Left renal cortex interstitium (tissue), 4 donors: ENCODE measurements around the gene SLX4. TPM values are rescaled to one million over a fixed set of nuclear protein-coding genes. Genes with fewer than 3 reads are reported as not detected.
A peak's percentile ranks its signal among the peaks of the same experiment; 100 is the strongest.
"Not testable (repeated sequence)": the region's sequence is repeated elsewhere in the genome, so short reads cannot be mapped to it uniquely, and the experiment has no call there.

Experiments used
- DNase-seq, 4 donors: peaks; one replicate each; pipeline ENCODE4 v3.0.0-alpha.2; 2013; ENCODE audit warnings: low read depth in 4 of 4, low spot score in 2 of 4, missing footprints in 1 of 4
- polyA plus RNA-seq, 4 donors: library from polyadenylated mRNA; unstranded; fragments of 120-200 nt; gene quantifications; one replicate each; pipeline ENCODE4 v1.2.1, GENCODE V29; 2013; ENCODE audit not compliant: insufficient read length in 4 of 4

SLX4 gene, protein sequence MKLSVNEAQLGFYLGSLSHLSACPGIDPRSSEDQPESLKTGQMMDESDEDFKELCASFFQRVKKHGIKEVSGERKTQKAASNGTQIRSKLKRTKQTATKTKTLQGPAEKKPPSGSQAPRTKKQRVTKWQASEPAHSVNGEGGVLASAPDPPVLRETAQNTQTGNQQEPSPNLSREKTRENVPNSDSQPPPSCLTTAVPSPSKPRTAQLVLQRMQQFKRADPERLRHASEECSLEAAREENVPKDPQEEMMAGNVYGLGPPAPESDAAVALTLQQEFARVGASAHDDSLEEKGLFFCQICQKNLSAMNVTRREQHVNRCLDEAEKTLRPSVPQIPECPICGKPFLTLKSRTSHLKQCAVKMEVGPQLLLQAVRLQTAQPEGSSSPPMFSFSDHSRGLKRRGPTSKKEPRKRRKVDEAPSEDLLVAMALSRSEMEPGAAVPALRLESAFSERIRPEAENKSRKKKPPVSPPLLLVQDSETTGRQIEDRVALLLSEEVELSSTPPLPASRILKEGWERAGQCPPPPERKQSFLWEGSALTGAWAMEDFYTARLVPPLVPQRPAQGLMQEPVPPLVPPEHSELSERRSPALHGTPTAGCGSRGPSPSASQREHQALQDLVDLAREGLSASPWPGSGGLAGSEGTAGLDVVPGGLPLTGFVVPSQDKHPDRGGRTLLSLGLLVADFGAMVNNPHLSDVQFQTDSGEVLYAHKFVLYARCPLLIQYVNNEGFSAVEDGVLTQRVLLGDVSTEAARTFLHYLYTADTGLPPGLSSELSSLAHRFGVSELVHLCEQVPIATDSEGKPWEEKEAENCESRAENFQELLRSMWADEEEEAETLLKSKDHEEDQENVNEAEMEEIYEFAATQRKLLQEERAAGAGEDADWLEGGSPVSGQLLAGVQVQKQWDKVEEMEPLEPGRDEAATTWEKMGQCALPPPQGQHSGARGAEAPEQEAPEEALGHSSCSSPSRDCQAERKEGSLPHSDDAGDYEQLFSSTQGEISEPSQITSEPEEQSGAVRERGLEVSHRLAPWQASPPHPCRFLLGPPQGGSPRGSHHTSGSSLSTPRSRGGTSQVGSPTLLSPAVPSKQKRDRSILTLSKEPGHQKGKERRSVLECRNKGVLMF (N-terminal part only)
- 1 to 10 TPM; 3.7 to 8.6 (median 6.3) TPM for polyA plus RNA-seq

DNA sequence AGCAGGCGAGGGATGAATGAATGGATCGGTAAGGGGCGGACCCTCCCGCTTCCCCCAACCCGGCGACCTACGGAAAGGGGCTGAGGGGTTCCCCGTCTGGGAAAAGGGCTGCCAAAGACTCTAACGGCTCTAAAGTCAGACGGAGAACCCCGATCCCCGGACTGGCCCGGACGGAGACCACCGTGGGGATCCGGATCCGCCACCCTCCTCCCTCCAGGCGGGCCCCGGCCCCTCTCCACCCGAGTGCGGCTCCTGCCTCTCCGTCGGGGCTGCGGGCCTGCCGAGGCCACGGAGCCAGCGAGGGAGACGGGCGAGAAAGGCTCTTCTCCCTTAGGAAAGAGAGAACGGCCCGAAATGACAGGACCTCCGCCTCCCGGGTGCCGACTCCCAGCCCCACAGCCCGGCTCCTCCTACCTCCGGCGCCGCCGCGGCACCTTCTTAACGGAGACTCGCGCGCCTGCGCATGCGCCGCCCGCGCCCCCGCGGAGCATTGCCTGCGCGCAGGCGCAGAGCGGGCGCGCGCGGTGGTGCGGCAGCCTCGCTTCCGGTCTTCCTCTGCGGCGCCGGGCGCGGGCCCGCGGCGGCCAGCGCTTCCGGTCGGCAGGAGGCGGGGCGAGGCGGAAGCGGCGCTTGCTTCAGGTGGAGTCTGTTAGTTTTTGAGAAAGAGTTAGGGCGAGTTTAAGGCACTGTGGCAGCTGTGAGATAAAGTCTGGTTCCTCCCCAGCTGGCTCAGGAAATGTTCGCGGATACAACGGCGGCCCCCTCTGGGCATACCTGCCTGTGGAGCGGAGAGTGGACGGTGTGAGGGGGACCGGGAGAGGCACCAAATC lies at the start of gene SLX4:
SLX4 (minus strand) TSS at position 461 of the 830 bp plus-strand sequence. CDS start 2,642 bp downstream, outside the sequence.
- DNase-seq = peak; percentile 73 to 91 (median 86)

DNA sequence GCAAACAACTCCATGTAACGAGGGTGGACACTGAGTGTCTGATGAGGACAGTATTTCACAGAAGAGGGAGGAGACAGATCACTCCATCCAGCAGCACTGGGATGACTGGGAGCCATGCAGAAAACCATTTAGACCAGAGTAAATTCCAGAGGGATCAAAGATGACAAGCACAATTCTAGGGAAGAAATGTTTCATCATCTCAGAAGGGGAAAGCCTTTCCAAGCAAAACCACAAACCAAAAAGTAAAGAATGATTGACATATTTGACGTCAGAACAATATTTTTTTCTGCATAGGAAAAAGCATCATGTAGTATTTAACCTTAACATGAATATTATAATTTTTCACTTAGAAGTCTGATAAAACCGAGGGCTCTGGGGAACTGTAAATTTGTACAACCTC lies 47.8 kb upstream of the SLX4 start:
- no peak for DNase-seq

DNA sequence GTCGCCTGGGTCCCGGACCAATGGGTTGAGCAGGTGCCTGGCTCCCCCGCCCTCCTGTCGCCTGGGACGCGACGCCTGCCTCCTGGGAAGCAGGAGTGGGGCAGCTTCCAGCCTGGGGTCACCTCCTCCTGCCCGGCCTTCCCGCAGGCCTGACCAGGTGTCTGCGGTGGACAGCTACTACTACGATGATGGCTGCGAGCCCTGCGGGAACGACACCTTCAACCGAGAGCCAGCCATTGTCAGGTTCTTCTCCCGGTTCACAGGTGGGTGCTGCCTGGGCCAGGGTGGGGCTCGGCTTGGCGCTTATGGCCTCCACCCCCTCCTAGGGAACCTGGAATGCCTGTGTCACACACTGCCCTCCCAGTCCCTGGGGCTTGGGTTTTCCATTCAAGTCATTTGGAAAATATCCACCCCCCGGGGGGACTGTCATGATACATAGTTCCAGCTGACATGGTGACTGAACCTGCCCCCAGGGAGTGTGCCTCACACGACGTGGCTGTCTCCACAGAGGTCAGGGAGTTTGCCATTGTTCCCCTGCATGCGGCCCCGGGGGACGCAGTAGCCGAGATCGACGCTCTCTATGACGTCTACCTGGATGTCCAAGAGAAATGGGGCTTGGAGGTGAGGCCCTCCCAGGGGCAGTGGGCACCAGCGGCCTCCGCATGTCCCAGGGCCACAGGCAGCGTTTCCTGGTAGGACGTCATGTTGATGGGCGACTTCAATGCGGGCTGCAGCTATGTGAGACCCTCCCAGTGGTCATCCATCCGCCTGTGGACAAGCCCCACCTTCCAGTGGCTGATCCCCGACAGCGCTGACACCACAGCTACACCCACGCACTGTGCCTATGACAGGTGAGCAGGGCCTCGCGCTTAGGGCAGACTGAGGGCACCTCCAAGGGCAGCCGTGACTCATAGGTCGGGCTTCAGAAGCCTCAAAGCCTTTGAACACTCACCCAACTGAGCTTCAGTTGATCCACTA lies 45.4 kb upstream of the SLX4 start:
- no peak for DNase-seq

DNA sequence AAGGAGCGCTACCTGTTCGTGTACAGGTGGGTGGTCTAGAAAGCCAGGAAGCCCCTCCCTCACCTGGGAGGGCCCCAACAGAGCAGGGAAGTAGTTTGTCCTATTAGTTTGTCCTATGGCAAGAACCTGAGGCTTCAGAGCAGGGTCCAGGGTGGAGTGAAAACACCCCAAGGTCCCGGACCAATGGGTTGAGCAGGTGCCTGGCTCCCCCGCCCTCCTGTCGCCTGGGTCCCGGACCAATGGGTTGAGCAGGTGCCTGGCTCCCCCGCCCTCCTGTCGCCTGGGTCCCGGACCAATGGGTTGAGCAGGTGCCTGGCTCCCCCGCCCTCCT lies 44.7 kb upstream of the SLX4 start:
- not testable (repeated sequence) for DNase-seq

DNA sequence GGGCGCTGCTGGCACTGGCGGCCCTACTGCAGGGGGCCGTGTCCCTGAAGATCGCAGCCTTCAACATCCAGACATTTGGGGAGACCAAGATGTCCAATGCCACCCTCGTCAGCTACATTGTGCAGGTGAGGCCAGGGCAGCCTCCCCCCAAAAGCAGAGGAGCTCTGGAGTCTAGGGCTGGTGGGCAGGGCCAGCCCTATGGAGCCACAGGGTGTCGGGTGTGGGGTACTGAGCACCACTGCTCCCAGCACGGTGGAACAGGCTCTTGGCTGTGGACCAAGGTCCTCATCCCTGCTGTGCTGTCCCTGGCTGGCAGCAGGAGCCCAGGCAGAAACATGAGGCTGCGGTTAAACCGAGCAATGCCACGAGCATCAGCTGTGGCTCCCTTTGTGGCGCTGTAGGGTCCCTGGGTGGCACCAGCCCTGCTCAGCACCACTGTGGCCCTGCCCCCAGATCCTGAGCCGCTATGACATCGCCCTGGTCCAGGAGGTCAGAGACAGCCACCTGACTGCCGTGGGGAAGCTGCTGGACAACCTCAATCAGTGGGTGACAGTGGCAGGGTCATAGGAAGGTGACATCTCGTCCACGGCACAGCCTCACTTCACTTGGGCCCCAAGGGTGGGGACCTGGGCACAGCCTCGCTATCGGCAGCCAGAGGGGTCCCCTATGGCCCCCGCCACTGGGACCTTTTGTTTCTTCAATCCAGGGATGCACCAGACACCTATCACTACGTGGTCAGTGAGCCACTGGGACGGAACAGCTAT lies 44.2 kb upstream of the SLX4 start:
- DNase-seq = no peak

DNA sequence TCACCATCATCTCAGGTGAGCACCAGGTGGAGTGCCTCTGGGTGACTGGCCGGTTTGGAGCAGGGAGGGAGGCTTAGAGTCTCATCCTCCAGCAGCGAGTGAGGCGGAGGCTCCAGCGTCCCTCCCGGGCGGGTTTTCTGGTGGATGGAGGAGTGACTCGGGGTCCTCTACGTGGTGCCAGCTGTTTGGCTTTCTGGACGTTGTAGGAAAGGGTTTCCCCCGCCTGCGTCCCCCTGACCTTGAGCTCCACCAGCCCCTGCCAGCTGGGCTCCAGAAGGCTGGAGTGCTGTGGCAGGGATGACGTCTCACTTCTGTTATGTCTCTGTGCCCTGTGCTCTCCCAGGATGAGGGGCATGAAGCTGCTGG lies 43.6 kb upstream of the SLX4 start:
- DNase-seq = no peak

DNA sequence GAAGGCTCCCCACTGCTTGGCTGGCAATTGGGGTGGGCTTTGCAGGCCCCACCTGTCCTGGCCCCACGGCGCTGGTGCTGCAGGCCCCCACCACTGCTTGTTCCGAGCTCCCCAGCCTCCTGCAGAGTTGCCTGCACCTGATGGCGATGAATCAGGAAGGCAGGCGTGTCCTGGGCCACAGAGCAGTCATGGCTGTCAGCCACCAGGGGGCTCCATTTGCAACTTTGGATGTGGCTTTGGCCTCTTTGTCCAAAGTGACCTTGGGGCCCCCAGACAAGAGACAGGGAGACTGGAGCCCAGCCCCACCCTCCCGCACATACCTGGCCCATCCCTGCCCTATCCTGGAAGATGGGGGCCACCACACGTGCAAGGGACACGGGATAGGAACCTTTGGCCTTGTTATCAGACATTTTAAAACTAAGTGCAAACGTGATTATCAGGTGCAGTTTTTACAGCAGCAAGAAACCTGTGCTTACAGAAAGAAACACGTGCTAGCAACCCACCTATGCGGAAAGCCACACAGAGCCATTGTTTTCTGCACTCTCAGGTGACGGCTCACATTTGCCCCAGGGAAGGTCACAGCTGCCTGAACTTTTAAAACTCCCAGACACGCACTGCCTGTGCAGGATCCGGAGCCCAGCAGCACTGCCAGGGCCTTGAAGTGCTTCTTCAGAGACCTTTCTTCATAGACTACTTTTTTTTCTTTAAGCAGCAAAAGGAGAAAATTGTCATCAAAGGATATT lies 43.0 kb upstream of the SLX4 start, which contains the start of gene DNASE1:
DNASE1 (plus strand) TSS at position 443 of the 743 bp plus-strand sequence. CDS start 683 bp downstream, outside the sequence.
- DNase-seq = peak in 1 of 4 donors; percentile 30

DNA sequence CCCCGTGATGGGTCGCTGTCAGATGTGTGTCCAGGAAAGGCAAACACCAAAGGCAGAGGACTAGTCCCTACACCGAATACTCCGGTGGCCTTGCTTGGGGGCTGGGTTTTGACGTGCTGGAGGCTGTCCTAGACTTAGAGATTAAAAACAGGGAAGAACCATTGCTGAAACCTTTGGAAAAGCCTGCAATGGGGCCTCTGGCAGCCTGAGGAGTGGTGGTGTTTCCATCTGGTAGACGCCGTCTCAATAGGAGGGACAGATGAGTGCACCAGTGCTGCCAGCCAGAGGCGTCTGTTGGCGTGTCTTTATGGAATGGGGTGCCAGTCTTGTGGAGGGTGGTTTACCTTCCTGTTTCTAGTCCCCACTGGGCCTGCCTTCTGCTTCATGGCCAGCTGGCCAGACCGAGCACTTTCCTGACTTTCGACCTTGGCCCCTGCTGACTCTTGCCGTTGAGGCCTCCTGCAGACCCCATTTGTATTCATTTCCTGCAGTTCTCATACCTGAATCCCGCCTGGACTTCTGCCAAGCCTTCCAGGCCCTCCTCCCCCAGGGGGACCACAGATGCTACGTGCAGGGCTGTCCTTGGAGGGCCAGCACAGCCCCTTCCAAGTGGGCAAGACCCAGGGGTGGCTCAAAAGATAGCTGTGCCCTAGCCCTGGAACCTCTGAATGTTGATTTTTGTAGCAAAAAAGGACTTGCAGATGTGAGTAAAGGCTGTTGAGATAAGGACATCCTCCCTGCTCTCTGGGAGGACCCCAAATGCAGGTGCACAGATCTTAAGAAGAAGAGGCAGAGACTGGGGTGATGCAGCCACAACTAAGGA lies 41.2 kb upstream of the SLX4 start:
- no peak for DNase-seq

DNA sequence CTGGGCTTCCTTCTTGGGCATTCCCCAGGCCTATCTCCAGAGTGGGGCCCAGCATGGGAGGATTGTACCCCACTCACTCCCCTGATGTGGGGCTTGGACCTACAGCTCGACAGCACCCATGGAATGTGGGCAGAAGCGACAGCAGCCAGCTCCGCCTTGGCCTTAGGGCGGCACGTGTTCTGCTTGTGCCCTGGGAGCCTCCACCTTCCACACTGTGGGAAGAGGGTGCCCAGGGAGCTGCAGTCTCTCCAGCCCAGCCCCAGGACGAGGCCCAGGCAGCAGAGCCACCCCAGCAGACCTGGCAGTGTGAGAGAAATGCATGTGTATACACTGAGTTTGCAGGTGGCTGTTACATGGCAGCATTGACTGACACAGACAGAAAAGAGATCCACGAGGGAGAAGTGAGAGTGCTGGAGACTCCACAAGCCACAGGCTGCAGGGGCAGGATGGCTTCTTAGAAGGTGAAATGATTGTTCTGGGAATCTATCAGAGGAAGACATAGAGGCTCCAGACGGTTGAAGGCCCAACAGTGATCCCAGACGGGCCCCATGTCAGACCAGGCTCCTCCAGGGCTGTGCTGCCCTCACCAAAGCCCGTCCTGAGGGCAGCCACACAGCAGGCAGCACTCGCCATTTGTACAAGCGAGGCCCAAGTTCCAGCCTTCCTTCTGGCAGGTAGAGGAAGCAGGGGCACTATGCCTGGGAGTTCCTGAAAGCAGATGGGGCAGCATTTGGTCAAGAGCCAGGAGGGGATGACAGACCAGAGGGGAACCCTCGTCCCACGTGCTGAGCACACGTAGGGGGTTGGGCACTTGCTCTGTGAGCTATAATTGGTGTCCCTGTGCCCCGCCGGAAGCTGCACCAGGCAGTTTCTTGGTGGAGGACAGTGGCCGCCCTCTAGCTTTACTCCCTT lies 40.3 kb upstream of the SLX4 start:
- DNase-seq = no peak

DNA sequence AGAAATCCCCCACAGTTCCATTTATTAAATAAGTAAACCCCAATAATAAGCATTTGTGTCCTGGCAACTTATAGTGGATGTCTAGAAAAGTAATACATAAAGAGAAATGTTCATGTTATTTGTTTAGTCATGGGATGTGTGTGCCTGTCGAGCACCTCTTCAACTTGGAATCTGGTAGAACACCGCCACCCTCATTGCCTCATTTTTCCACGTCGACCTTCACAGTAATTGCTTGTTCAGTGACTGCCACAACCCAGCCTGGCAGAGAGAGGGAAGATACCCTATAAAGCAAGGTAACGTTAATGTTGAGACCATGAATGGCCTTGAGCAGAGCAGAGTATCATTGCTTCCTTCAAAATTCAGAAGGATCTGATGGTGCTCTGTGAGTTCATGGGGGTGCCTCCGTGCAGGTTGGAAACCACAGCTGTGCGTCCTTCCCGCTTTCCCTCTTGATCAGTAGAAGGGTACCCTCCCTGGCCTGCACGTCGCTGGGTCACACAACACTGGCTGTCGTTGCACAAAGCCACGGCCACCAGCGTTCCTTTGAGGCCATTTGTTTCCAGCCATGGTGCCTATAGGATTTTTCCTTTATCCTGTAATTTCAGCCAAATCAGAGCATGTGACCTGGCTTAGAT lies 39.3 kb upstream of the SLX4 start:
- DNase-seq = no peak

DNA sequence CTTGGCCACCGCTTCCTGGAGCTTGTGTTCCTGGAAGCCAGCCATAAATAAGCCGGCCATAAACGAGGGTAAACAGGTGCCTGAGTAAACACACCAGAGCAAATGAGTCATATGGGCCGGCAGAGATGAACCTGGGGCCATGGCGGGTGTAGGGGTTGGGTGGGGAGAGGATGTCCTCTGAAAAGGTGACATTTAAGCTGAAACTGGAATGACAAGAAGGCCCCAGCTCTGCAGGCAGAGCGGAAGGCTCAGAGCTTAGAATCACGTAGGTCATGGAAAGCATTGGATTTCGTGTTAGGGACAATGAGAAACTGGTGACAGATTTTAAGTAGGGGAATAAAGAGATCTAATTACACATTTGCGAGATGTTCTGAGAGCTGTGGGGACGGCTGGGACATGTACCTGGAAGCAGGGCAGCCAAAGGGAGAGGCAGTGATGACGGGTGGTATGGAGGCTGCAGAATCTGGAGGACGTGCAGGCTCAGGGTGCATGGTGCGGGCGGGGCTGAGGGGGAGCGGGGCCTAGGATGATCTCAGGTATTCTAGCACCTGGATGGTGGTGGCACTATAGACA lies 35.0 kb upstream of the SLX4 start:
- DNase-seq = no peak

DNA sequence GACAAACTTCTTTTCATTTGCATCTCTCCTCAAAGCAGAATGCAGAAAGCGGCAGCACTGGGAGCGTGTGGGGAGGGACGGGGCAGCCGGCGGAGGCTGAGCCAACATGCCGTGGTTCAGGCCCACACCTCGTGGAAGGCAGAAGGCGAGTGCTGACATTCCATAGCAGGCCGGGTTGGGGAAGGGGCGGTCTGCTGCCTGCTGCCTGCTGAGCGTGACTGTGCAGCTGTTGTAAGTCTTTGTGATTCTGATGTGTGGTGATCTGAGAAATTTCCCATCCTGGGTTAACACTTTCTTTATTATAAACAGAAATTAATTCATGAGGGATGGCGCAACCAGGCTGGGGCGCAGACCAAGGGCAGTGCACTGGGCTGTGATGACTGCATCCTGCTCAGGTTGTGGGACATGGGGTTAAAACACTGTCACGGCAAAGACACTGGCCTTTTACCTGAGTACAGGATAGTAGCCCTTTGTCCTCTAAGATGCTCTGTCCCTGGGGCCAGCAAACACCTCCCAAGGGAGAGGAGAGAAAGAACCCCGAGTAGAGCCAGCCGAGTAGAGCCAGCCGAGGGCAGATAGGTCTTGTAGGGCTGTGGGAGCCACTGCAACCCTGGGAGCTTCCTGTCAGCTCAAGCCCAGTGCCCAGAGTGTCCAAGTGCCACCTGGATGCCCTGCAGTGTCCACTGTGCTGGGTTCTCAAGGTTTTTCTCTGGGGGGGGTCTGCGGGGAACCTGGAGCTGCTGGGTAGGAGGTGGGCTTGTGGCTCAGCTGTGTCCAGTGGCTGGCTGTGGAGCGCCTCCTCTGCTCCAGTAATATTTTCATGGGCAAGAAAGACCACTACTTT lies 34.3 kb upstream of the SLX4 start:
- peak in 3 of 4 donors; percentile 31 to 57 (median 42) for DNase-seq

DNA sequence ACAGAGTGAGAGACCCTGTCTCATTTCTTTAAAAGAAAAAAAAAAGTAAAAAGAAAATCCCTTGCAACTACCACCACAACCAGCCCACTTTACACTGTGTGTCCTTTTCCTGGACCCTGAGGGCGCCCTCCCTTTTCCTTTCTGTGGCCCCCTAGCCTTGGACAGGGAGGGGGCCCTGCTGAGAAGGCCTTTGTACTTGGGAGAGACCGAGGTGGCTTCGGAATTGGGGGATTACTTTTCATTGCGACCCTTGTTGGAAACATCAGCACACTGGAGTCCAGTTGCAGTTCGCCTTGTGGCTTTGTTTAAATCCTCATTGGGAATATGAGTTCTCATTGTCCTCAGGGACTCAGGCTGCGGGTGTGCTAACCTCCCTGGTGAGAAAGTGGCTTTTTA lies 33.7 kb upstream of the SLX4 start:
- no peak for DNase-seq
